HG03280 (cell line): ENCODE results near the gene ALDH1A3.
A peak's percentile ranks its signal among the peaks of the same experiment; 100 is the strongest.

Source experiments
- ATAC-seq: cut with Tn5 transposase; IDR thresholded peaks from one replicate; pipeline ENCODE4 v1.9.1; 2021; ENCODE audit warnings: mild to moderate bottlenecking, moderate library complexity; ENCODE audit not compliant: unreplicated experiment

Gene ALDH1A3

GRCh38 chr15:100923076-100923475, 43.4 kb downstream of the ALDH1A3 start:
- ATAC-seq: no peak

GRCh38 chr15:100923902-100924301, 44.3 kb downstream of the ALDH1A3 start:
- ATAC-seq: no peak

GRCh38 chr15:100924436-100924835, 44.8 kb downstream of the ALDH1A3 start:
- ATAC-seq: no peak

- no peak for ATAC-seq
Measured at GRCh38 chr15:100925480-100925879, 45.8 kb downstream of the ALDH1A3 start.

GRCh38 chr15:100926258-100926657, 46.6 kb downstream of the ALDH1A3 start:
- no peak for ATAC-seq

GRCh38 chr15:100926971-100927756, 47.5 kb downstream of the ALDH1A3 start:
- no peak for ATAC-seq

- no peak for ATAC-seq
Measured at GRCh38 chr15:100928632-100929280, 49.1 kb downstream of the ALDH1A3 start.

- ATAC-seq: no peak
Measured at GRCh38 chr15:100929641-100930042, 50.0 kb downstream of the ALDH1A3 start.

- no peak for ATAC-seq
Measured at GRCh38 chr15:100930306-100930848, 50.7 kb downstream of the ALDH1A3 start.

GRCh38 chr15:100931143-100931890, 51.7 kb downstream of the ALDH1A3 start:
- ATAC-seq: peak; percentile 52

GRCh38 chr15:100932676-100933348, 53.2 kb downstream of the ALDH1A3 start:
- no peak for ATAC-seq

- ATAC-seq: no peak
Measured at GRCh38 chr15:100934166-100934565, 54.5 kb downstream of the ALDH1A3 start.

- ATAC-seq: no peak
Measured at GRCh38 chr15:100934726-100935125, 55.1 kb downstream of the ALDH1A3 start.

GRCh38 chr15:100937171-100937570, 57.5 kb downstream of the ALDH1A3 start:
- no peak for ATAC-seq

- ATAC-seq: no peak
Measured at GRCh38 chr15:100939791-100940190, 60.2 kb downstream of the ALDH1A3 start.

- ATAC-seq: peak; percentile 76
Measured at GRCh38 chr15:100940767-100941379, 61.2 kb downstream of the ALDH1A3 start.

GRCh38 chr15:100941536-100941935, 61.9 kb downstream of the ALDH1A3 start:
- ATAC-seq: peak; percentile 53

GRCh38 chr15:100942656-100943425, 63.2 kb downstream of the ALDH1A3 start:
- no peak for ATAC-seq

GRCh38 chr15:100944244-100944895, 64.7 kb downstream of the ALDH1A3 start:
- peak; percentile 29 for ATAC-seq
